Measurements from ENCODE around the gene ALDH3A2.
"Not testable (repeated sequence)": the region's sequence is repeated elsewhere in the genome, so short reads cannot be mapped to it uniquely, and the experiment has no call there.

The ALDH3A2 gene

DNA sequence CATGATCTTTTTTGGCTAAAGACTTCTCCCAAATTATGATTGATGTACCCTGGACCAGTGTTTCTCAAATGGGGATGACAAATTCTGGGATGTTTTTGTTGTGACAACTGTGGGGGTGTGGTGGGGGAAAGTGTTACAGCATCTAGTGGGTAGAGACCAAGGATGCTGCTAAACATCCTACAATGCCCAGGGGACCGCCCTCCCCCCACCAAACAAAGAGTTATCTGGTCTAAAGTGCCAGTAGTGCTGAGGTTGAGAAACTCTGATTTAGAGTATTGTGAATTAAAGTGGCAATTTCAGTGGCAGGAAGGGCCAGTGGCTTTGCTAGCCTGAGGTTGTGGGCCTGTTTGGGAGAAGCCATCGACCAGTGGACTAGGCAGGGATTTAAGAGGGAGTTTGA lies 34.6 kb downstream of the ALDH3A2 start:
- no peak for DNase-seq

DNA sequence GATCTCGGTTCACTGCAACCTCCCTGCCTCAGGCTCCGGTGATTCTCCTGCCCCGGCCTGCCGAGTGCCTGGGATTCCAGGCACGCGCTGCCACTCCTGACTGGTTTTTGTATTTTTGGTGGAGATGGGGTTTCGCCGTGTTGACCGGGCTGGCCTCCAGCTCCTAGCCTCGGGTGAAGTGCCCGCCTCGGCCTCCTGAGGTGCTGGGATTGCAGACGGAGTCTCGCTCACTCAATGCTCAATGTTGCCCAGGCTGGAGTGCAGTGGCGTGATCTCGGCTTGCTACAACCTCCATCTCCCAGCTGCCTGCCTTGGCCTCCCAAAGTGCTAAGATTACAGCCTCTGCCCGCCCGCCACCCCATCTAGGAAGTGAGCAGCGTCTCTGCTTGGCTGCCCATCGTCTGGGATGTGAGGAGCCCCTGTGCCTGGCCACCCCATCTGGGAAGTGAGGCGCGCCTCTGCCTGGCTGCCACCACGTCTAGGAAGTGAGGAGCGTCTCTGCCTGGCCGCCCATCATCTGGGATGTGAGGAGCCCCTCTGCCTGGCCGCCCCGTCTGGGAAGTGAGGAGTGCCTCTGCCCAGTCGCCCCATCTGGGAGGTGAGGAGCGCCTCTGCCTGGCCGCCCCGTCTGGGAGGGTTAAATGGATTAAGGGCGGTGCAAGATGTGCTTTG lies 36.5 kb downstream of the ALDH3A2 start:
- not testable (repeated sequence) for DNase-seq

DNA sequence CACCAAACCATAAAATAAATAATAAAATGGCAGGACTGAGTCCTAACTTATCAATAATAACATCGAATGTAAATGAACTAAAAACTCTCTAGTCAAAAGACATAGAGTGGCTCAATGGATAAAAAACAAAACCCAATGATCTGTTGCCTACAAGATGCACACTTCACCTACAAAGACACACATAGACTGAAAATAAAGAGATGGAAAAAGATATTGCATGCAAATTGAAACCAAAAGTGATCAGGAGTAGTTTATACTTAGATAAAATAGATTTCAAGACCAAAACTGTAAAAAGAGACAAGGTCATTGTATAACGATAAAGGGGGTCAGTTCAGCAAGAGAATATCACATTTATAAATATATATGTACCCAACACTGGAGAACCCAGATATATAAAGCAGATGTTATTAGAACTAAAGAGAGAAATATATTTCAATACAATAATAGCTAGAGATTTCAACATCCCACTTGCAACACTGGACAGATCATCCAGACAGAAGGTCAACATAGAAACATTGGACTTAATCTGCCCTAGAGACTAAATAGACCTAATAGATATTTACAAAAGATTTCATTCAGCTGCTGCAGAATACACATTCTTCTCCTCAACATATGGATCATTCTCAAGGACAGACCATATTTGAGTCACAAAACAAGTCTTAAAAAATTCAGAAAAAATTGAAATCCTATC lies 38.0 kb downstream of the ALDH3A2 start:
- no peak for DNase-seq

DNA sequence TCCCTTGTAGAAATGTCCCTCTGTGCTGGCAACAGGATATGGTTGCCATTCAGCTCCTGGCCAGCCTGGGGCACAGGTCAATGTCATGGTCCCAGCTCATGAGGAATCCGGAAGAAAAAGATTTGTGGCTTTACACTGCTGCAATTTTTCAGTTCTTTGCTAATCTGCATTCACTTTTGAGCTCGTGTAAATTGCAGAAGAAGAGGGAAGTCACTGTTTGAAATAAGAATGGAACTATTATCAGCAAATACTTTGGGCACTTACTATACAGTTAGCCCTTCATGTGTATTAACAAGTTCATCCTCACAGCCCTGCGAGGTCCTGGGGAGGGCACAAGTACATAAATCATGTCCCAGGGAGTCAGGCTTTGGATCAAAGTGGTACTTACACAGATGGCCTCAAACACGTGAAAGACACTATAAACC lies 53.7 kb downstream of the ALDH3A2 start:
- no peak for DNase-seq

DNA sequence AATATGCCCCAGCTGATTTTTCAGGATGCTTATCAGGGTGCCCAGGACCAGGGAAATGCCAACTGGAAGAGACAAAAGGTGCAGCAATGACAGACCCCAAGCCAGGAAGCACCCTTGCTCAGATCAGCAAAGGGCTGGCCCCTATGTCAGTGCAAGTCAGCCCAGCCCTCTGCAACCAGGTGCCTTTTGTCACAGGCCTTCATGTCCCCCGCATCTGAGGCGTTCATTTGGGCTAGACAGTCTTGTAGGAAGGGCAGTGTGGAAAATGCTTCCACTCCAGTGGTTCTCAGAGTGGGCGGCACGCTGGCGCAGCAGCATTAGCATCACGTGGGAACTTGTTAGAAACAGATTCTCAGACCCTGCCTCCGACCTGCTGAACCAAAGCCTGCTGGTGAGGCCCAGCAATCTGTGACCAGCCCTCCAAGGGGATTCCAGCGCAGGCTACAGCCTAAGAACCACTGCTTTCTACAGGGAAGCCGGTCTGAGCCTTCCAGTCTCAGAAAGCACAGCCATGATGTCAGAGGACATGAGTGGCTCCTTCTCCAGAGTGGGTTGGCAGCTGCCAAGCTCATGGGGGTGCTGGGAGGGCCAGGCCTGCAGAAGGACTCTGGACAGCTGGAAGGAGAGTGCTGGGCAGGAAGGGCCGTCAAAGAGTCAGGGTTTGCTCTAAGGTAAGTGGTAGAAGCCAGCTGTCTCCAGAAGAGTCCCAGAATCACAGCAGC lies 54.7 kb downstream of the ALDH3A2 start:
- no peak for DNase-seq

GRCh38 chr17:19703828-19704613 lies 55.5 kb downstream of the ALDH3A2 start:
- no peak for DNase-seq

- no peak for DNase-seq
Observed at GRCh38 chr17:19705201-19705600, 56.6 kb downstream of the ALDH3A2 start.

DNA sequence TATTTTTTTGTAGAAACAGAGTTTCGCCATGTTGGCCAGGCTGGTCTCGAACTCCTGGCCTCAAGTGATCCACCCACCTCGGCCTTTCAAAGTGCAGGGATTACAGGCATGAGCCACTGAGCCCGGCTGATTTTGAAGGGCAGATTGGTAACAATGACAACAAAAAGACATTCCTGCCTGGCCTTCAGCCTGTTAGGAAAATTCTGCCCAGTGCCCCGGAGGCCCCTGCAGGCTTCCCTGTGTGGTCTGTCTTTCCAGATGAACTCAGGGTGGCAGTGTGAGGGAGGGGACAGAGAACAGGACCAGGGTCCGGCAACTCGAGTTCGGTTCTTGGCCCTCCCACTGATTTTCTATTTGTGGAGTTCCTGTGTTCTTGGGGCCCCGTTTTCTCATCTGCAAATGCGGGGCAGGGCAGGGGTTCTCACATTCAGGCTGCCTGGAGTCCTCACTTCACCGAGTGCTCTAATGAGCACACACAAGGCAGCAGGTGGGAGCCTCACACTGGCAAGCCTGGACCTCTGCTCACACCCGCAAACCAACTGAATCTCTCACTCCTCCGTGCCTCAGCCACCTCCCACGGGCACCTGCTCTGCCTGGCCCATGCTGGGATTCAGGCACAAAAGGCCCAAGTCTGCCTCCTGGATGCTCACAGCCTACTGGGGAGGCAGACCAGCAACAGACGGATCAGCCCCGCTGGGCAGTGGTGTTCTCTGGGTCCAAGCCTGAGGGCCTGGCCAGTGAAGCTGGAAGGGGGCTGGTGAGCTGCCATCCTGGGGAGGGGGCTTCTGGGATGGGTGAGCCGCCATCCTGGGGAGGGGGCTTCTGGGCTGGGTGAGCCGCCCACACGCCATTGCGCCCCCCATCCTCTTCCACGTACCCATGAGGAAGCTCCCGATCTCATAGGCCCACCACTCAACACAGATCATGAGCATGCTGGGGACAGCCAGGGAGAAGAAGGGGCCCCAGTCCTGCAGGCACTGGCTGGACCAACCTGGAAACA lies 57.5 kb downstream of the ALDH3A2 start:
- DNase-seq, result no peak

GRCh38 chr17:19706791-19707727 lies 58.5 kb downstream of the ALDH3A2 start:
- DNase-seq, result no peak

GRCh38 chr17:19707728-19708221 lies 59.2 kb downstream of the ALDH3A2 start:
- no peak for DNase-seq

DNA sequence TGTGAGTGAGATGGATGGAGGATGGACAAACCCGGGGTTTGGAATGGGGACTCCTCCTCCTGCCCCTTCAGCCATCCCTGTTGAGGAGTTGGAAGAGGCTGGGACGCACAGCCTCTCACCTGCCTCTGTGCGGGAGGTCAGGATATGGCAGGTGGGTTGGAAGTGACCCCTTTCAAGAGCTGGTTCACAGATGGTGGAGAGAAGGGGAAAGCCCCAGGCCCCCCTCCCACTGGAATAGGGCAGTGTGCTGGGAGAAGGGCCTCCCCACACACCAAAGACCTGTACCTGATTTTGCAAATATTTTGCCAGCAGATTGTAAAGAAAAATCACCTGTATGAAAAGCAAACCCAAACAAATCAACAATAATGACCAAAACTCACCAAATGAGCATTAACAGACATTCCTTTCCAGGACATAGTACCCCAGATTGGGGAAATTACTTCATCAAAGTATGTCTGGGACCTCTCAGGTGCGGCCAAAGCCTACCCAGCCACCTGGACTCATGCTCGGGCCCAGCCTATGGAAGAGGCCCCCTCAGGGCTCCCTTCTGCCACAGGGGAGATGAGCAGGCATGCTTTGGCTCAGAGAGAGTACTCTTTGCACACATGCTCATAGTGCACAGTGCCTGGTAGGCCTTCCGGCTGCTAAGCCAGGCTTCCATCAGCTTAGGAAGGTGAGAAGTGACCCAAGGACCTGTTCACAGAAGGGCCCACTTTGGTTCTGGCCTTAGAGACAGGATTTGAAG lies 60.1 kb downstream of the ALDH3A2 start:
- no peak for DNase-seq

DNA sequence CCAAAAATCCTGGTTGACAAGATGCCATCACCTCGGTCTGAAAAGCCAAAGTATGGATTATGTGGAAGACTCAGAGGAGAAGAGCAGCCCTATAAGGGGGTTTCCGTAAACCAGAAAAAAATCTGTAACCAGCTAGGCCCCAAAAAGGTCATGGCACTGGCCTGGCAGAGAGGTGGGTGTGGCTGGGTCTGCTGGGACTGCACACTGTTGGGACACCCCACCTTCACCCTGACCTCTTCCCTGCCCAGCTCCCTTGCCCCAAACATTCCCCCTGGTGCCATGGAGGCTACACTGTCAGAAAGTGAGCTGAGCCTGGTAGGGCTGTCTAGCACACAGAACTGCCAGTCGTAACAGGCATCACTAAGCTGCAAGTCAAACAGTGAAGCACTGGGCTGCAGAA lies 61.3 kb downstream of the ALDH3A2 start:
- no peak for DNase-seq

- no peak for DNase-seq
Observed at GRCh38 chr17:19712436-19713004, 64.0 kb downstream of the ALDH3A2 start.

DNA sequence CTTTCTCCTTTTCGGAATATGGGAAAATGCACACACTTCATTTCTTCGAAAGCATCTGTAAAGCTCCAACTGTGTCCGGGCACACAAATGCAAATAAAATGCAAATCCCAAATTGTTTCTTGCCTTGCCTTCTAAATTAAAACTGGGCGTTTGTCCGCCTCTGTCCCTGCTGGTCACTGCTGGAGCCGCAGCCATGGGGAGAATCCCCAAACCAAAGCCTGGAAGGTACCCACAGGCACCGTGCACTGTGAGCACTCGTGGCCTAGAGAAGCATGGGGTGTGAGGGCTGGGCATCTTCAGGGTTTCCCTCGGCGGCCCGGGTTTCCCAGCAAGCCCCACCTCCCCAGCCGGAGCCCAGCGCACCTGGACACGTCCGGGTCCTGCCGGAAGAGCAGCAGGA lies 64.9 kb downstream of the ALDH3A2 start:
- no peak for DNase-seq

GRCh38 chr17:19713901-19714361 lies 65.4 kb downstream of the ALDH3A2 start:
- DNase-seq, result no peak

DNA sequence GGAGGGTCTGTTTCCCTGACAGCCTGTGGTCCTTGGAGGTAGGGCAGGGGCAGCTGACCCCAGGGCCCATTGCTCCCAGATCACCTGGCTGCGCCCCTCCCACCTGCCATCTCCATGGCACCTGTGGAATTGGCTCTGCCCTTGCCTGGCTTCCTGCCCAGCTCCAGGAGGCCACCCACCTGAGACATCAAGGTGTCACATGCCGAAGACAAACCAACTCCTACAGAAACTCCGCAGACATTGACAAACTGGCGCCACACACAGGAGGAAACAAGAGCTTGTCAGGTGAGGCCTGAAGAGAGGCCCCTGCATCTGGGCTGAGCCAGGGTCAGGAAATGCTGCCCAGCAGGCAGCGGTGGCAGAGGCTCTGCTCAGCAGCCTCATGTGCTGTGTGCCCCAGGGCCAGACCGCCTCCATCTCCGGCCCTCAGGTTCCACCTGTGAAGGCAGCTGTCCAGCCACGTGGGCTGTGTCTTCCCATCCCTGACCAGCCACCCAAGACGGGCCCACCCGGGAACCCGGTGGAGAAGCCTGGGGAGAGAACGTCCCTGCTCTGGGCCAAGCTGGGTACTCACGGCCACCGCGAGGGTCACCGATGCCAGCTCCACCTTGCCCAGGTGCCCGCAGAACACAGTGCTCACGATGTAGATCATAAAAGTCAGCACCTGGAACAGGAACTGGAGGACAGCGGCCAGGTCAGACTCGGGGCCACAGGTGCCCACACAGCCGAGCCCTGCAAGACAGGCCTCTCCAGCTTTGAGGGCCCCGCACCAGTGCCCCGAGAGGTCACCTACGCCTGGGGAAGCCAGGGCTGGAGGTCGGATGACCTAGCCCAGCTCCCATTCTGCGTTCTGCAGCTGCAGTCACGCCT lies 66.2 kb downstream of the ALDH3A2 start:
- DNase-seq, result no peak

DNA sequence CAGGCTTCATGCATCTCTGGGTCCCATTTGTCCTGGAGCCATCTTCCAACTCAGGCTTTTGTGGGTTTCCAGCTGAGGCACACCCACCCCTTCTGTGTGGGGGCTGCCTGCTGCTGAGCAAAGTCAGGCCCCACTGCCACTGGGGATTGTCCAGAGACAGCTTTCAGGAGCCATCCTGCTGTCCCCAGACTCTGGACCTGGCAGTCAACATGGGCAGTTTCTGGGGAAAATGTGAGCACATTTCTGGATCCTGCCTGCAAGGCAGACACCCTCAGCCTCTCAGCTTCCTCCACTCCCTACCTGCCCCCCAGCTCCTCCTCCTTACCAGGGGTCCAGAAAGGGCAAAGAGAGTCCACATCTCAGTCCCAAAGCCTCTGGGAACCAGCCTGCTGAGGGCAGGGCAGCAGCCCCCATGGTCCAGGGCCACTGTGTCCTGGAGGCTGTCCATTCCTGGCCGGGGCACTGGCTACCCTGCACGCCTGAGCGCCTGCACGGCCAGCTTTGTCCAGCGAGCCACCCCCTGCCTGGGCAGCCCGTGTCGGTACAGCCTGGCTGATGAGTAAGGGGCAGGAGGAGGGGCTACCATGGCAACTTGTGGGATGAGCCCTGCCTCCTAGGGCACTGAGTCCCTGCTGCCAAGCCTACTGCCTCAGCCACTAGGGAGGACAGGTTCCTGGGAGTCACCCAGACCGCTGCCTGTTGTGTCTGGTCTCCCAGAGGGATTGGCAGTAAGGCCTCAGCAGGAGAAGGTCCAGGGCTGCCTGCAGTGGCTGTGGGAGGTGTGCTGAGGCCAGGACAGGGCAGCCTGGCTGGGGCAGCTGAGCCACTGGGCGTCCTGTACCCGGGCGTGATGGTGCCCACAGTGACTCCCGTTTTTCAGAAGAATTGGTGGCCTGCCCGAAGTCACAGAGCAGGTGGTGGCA lies 67.8 kb downstream of the ALDH3A2 start, which contains the start of gene SLC47A2:
Gene SLC47A2 (minus strand): TSS at position 477 of the 923 bp plus-strand sequence. CDS start 29 bp downstream, at position 448.
- no peak for DNase-seq
